SU-DHL-6 (cell line): ENCODE measurements around the gene RPS6KB2.

ENCODE experiments used
- EZH2phosphoT487 ChIP-seq: fragments of 200-600 bp; sonication (generic), shearing (Covaris generic); conservative IDR thresholded peaks from 2 replicates; pipeline ENCODE4 v1.6.1; 2018; ENCODE audit warnings: mild to moderate bottlenecking, antibody characterized with exemption, low read length, moderate library complexity, mixed read lengths
- TF ChIP-seq, protein P1 (sequence below): fragments of 200-600 bp; sonication (generic); IDR thresholded peaks from one replicate; pipeline ENCODE4 v1.5.1; 2017; ENCODE audit warnings: antibody characterized with exemption, mild to moderate bottlenecking, low read length, moderate library complexity; ENCODE audit not compliant: insufficient read depth, poor library complexity, severe bottlenecking

DNA sequence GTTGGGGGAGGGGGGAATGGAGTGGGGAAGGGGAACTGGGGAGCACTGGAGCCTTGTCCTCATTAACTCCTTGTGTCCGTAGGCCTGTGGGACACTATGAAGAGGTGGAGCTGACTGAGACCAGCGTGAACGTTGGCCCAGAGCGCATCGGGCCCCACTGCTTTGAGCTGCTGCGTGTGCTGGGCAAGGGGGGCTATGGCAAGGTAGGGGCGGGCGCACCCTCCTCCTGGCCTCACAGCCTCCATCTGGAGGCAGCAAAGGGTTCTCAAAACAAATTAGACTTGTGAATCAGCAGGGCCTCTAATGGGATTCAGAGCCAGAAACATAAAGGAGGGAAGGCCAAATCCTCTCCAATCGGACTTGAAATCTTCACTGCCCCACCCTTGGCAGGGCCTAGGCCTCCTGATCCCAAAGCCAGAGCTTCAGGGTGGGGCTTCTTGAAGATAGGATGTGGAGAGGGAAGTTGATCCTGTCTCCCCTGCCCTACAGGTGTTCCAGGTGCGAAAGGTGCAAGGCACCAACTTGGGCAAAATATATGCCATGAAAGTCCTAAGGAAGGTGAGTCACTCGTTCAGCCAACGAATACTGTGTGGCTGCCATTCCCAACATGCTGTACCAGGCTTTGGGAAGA is 859 bp downstream of the RPS6KB2 start:
- TF ChIP-seq EZH2phosphoT487: no peak
- TF ChIP-seq, protein P1, sequence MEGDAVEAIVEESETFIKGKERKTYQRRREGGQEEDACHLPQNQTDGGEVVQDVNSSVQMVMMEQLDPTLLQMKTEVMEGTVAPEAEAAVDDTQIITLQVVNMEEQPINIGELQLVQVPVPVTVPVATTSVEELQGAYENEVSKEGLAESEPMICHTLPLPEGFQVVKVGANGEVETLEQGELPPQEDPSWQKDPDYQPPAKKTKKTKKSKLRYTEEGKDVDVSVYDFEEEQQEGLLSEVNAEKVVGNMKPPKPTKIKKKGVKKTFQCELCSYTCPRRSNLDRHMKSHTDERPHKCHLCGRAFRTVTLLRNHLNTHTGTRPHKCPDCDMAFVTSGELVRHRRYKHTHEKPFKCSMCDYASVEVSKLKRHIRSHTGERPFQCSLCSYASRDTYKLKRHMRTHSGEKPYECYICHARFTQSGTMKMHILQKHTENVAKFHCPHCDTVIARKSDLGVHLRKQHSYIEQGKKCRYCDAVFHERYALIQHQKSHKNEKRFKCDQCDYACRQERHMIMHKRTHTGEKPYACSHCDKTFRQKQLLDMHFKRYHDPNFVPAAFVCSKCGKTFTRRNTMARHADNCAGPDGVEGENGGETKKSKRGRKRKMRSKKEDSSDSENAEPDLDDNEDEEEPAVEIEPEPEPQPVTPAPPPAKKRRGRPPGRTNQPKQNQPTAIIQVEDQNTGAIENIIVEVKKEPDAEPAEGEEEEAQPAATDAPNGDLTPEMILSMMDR: no peak
